Nasal cavity respiratory epithelium epithelial cell of viscerocranial mucosa (primary cell): Measurements from ENCODE around the gene SLC25A47. TPM values are rescaled to one million over a fixed set of nuclear protein-coding genes. Genes with fewer than 3 reads are reported as not detected.

ENCODE experiments used
- total RNA-seq: library from RNA; depleted of rRNA; stranded (reverse); fragments of >200 nt; gene quantifications from 2 replicates; pipeline ENCODE4 v1.2.3, GENCODE V29; 2014

Gene SLC25A47, protein sequence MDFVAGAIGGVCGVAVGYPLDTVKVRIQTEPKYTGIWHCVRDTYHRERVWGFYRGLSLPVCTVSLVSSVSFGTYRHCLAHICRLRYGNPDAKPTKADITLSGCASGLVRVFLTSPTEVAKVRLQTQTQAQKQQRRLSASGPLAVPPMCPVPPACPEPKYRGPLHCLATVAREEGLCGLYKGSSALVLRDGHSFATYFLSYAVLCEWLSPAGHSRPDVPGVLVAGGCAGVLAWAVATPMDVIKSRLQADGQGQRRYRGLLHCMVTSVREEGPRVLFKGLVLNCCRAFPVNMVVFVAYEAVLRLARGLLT
- 0.07 TPM in 1 of 2 replicates, not detected in the other for total RNA-seq

DNA sequence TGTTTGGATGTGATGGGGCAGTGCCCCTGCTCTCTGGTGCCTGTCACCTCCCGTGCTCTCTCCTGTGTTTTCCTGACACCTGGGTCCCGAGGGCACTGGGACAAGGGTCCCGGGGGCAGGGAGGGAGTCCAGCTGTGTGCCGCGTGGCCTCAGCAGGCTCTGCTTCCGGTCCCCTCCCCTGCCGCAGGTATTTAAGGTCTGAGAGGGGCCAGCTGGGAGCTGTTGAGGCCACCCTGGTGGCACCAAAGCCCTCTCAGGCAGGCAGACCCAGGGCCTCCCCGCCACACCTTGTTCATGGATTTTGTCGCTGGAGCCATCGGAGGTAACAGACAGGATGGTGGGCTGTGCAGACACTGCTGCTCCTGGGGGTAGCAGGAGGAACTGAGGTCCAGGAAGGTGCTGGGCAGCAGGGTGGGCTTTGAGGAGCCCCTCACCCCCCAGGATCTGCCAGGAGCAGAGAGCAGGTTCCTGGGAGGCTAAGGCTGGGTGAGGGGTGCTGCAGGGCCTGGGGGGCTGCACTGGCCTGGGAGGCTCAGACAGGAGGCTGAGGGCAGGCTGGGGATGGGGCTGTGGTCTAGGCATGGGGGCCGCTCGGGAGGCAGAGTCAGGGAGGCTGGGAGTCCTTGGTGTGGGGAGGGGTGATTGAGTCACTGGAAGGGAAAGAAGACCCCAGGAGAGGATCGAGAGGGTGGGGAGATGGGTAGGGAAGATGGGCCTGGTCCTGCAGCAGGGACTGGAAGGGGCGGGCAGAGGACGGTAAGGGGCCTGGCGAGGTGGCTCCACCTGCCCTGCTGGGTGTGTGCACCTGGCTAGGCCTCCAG lies at the start of gene SLC25A47:
TSS of gene SLC25A47 (plus strand) at position 219 of the 821 bp plus-strand sequence. CDS start at position 295, 76 bp downstream.

DNA sequence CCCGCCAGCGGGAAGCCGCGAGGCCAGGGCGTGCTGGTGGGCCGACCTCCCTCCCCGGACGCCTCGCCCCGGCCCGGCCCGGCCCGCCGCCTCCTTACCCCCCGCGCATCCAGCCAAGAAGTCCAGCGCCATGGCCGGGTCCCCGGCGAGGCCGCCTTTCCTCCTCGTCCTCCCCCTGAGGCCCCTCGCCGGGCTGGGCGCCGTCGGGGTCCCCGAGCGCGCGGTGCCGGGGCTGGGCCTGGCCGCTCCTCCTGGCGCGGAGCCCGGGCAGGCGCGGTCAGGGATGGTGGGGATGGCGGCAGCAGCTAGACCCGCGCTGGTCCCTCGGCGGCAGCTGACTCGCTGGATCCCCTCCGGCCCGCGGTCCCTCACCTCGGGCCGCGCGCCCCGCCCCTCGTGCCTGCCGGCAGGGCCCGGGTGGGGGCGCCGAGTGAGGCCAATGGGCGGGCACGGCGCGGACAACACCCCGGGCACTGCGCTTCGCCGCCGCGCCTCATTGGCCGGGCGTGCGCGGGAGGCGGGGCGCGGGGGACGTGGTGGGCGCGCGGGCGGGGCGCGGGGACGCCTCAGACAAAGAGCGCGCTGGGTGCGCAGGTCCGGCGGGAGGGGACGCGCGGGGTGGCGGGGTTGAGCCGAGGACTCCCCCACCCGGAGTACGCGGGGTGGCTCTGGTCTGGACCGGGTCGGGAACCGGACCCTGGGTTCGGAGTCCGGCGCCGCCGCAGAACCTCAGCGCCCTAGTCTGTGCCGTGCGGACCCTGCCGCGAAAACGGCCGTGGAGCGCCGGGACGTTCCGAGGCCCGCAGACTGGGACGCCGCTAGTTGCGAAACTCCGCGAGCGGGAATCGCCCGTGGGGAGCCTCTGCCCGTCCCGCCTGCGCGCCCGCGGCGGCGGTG lies 16.8 kb upstream of the SLC25A47 start, which contains the start of gene SLC25A29:
TSS of gene SLC25A29 (minus strand) at position 344 of the 897 bp plus-strand sequence. CDS start at position 132, 212 bp downstream.

DNA sequence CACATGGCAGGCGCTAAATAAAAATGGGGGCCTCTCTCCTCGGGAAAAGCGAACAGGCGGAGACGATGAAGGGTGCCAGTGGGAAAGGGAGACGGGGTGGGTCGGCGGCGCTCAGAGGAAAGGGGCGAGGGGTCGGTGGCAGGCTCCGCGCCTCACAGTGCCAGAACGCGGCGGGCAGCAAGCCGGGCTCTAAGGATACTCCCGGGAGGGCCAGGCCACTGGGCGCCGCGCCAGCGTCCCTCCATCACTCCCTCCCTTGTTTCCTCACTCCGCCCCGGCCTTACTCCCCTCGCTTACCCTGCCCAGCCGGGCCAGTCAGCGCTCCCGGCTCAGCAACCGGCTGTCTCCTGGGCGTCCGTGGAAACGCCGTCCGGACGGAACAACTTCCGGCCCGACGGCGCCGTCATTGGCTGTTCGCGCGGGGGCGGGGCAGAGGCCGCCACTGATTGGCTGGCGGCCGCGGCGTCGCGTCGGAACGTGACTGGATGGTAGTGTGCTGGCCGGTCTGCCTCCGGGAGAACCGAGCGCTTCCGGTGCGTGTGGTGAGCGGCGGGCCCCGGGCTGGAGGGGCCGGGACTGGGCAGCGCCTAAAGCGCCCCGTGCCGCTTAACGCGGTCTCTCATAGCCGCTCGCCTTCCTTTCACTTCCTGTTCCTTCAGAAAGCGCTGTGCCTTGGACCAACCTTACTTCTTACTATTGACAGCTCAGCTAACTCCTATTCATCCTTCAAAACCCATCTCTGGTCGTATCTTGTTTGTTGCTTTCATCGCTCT lies 53.0 kb downstream of the SLC25A47 start, which contains the start of gene WDR25:
TSS of gene WDR25 (plus strand) at position 523 of the 773 bp plus-strand sequence.

Other genes starting within 250 kb of the SLC25A47 start
- 1.2 and 3.4 TPM in 2 replicates for gene DEGS2, start 163.7 kb upstream of the SLC25A47 start, total RNA-seq
- gene YY1, start 84.2 kb upstream of the SLC25A47 start, total RNA-seq, result 48.5 and 69.1 TPM in 2 replicates
- 8.2 and 33.5 TPM in 2 replicates for gene SLC25A29, start 16.9 kb upstream of the SLC25A47 start, total RNA-seq
- gene WDR25, start 53.1 kb downstream of the SLC25A47 start, total RNA-seq, result 13.4 and 18.8 TPM in 2 replicates